ENCODE data around the gene KERA.

The KERA gene

DNA sequence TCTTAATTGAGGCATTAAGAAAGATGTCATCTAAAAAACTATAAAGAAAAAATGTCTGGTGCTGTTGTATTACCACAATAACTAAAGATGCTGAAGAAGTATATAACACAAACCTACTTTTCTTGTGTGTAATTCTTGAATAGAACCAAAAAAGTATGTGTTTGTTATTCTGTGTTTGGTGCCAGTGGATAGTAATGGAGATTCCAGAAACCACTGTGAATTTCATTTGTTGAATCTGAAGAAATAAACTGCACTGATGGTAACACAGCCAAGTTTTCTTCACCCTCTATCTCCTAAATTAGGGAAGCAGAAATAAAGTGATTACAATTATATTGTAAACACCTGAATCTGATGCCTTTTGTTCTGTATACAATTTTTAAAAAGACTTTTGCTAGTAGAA lies 13.1 kb upstream of the KERA start:
- Histone ChIP-seq H3K4me1 (no peaks in the 10 kb centered on the region), H3K36me3 (no peaks in the 10 kb centered on the region), H3K4me3 (ENCODE audit: low read depth, low read length) (no peak overlapping the region), H3K9me3 (no peaks in the 10 kb centered on the region), H3K27me3 (no peaks in the 10 kb centered on the region)
- TF ChIP-seq CTCF (IDR thresholded peaks at IDR 0.05; ENCODE audit: low read depth, low read length): no peak
- DNase-seq: no peak

DNA sequence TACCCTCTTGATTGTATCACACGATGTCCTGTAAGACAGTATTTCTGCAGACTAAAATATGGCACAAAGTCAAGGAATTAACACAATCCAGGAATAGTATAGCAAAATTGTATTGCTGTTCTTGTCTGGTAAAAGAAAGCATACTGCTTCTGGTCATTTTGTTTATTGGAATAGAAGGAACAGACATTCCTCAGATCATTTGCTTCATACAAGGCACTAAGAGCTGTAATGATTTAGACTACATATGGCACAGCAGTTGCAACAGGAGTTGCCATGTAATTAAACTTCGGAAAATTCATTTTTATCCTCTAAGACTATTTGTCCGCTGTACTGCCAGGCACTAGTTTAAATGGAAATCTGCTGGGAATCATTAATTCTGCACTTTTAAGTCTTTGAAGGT lies 7.6 kb upstream of the KERA start:
- no peak overlapping the region for H3K4me3 ChIP-seq (ENCODE audit: low read depth, low read length)
- H3K27me3 ChIP-seq: no peaks in the 10 kb centered on the region
- H3K9me3 ChIP-seq: no peaks in the 10 kb centered on the region
- no peaks in the 10 kb centered on the region for H3K4me1 ChIP-seq
- DNase-seq: no peak
- H3K36me3 ChIP-seq: no peaks in the 10 kb centered on the region
- TF ChIP-seq CTCF (IDR thresholded peaks at IDR 0.05; ENCODE audit: low read depth, low read length): no peak

DNA sequence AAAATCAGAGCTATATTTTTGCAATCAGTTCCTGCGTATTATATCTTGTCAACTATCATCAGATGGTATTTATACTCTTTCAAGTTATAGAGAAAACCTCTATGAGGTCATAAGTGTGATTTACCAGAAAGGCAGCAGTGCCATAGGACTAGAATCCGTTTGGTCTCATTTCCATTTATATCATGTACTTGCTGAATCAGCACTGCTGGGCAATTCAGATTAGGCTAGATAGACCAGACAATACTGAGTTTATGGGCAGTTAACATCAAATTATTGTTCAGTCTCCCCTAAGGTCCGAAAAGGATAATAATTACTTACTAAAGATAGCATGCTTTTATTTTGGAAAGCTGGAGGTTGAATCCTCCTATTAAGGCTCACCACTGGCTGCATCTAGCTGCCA lies 6.8 kb upstream of the KERA start:
- no peaks in the 10 kb centered on the region for H3K27me3 ChIP-seq
- no peaks in the 10 kb centered on the region for H3K9me3 ChIP-seq
- DNase-seq: no peak
- H3K4me1 ChIP-seq: no peaks in the 10 kb centered on the region
- TF ChIP-seq CTCF (IDR thresholded peaks at IDR 0.05; ENCODE audit: low read depth, low read length): no peak
- H3K4me3 ChIP-seq (ENCODE audit: low read depth, low read length): no peak overlapping the region
- H3K36me3 ChIP-seq: no peaks in the 10 kb centered on the region

DNA sequence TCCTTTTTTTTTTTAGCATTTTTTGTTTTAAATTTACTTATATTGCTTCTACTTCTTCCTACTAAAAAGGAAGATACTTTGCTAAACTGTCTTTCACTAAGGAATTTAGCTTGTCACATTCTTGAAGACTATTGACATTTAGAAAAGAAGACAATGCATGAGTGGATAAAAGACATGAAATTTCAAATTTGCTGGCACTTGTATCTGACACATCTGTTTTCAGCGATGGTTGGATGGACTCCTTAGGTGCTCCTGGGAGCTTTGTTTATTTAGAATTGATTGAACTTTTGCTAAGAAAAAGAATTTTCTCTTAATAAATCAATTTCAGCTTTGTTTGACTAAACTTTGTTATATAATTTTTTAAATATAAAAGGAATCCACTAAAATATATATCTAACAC lies 3.3 kb upstream of the KERA start:
- Histone ChIP-seq H3K36me3 (no peaks in the 10 kb centered on the region), H3K9me3 (no peaks in the 10 kb centered on the region), H3K27me3 (no peaks in the 10 kb centered on the region), H3K4me1 (no peaks in the 10 kb centered on the region), H3K4me3 (ENCODE audit: low read depth, low read length) (no peak overlapping the region)
- no peak for TF ChIP-seq CTCF (IDR thresholded peaks at IDR 0.05; ENCODE audit: low read depth, low read length)
- DNase-seq: no peak

GRCh38 chr12:91059211-91059610 lies 1.4 kb upstream of the KERA start:
- Histone ChIP-seq H3K27me3 (no peaks in the 10 kb centered on the region), H3K4me3 (ENCODE audit: low read depth, low read length) (no peak overlapping the region), H3K9me3 (no peaks in the 10 kb centered on the region), H3K4me1 (no peaks in the 10 kb centered on the region), H3K36me3 (no peaks in the 10 kb centered on the region)
- DNase-seq: no peak
- no peak for TF ChIP-seq CTCF (IDR thresholded peaks at IDR 0.05; ENCODE audit: low read depth, low read length)

GRCh38 chr12:91058786-91059185 lies 962 bp upstream of the KERA start:
- no peaks in the 10 kb centered on the region for H3K4me1 ChIP-seq
- DNase-seq: no peak
- H3K9me3 ChIP-seq: no peaks in the 10 kb centered on the region
- no peak overlapping the region for H3K4me3 ChIP-seq (ENCODE audit: low read depth, low read length)
- H3K36me3 ChIP-seq: no peaks in the 10 kb centered on the region
- no peaks in the 10 kb centered on the region for H3K27me3 ChIP-seq
- TF ChIP-seq CTCF (IDR thresholded peaks at IDR 0.05; ENCODE audit: low read depth, low read length): no peak
